ENCODE data around the gene PDXK.

DNA sequence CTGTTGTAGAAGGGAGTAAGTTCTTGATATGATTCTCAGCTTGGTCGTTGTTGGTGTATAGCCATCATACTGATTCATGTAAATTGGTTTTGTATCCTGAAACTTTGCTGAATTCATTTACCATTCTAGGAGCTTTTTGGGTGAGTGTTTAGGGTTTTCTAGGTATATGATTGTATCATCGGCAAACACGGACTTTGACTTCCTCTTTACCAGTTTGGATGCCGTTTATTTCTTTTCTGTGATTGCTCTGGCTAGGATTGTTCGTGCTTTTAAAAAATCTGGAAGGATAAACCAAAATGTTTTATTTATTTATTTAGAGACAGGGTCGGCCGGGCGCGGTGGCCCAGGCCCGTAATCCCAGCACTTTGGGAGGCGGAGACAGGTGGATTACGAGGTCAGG is 39.0 kb upstream of the PDXK start:
- TF ChIP-seq, protein P1, sequence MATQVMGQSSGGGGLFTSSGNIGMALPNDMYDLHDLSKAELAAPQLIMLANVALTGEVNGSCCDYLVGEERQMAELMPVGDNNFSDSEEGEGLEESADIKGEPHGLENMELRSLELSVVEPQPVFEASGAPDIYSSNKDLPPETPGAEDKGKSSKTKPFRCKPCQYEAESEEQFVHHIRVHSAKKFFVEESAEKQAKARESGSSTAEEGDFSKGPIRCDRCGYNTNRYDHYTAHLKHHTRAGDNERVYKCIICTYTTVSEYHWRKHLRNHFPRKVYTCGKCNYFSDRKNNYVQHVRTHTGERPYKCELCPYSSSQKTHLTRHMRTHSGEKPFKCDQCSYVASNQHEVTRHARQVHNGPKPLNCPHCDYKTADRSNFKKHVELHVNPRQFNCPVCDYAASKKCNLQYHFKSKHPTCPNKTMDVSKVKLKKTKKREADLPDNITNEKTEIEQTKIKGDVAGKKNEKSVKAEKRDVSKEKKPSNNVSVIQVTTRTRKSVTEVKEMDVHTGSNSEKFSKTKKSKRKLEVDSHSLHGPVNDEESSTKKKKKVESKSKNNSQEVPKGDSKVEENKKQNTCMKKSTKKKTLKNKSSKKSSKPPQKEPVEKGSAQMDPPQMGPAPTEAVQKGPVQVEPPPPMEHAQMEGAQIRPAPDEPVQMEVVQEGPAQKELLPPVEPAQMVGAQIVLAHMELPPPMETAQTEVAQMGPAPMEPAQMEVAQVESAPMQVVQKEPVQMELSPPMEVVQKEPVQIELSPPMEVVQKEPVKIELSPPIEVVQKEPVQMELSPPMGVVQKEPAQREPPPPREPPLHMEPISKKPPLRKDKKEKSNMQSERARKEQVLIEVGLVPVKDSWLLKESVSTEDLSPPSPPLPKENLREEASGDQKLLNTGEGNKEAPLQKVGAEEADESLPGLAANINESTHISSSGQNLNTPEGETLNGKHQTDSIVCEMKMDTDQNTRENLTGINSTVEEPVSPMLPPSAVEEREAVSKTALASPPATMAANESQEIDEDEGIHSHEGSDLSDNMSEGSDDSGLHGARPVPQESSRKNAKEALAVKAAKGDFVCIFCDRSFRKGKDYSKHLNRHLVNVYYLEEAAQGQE (IDR thresholded peaks at IDR 0.05; ENCODE audit: low read depth), result no peak
- TF ChIP-seq CREB1 (IDR thresholded peaks at IDR 0.05; ENCODE audit: low read depth) (no peak), RAD21 (IDR thresholded peaks at IDR 0.05; ENCODE audit: low read depth) (no peak), TAF1 (IDR thresholded peaks at IDR 0.05; ENCODE audit: low read depth) (no peak), EP300 (IDR thresholded peaks at IDR 0.05; ENCODE audit: borderline replicate concordance) (no peak), EGR1 (IDR thresholded peaks at IDR 0.05) (no peak), NFIC (IDR thresholded peaks at IDR 0.05) (no peak), CEBPB (IDR thresholded peaks at IDR 0.05) (no peak), ZBTB7A (IDR thresholded peaks at IDR 0.05; ENCODE audit: low read depth) (no peak), TEAD4 (IDR thresholded peaks at IDR 0.05) (no peak), YY1 (IDR thresholded peaks at IDR 0.05; ENCODE audit: low read depth) (no peak), TCF12 (IDR thresholded peaks at IDR 0.05; ENCODE audit: low read depth) (no peak)
- TF ChIP-seq, protein P2, sequence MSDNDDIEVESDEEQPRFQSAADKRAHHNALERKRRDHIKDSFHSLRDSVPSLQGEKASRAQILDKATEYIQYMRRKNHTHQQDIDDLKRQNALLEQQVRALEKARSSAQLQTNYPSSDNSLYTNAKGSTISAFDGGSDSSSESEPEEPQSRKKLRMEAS (IDR thresholded peaks at IDR 0.05), result no peak
- TF ChIP-seq, protein P3, sequence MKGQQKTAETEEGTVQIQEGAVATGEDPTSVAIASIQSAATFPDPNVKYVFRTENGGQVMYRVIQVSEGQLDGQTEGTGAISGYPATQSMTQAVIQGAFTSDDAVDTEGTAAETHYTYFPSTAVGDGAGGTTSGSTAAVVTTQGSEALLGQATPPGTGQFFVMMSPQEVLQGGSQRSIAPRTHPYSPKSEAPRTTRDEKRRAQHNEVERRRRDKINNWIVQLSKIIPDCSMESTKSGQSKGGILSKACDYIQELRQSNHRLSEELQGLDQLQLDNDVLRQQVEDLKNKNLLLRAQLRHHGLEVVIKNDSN (IDR thresholded peaks at IDR 0.05), result no peak

All from Ishikawa (cell line).